ENCODE data around the gene NEU4.
"Not testable (repeated sequence)": the region's sequence is repeated elsewhere in the genome, so short reads cannot be mapped to it uniquely, and the experiment has no call there.

Gene NEU4

DNA sequence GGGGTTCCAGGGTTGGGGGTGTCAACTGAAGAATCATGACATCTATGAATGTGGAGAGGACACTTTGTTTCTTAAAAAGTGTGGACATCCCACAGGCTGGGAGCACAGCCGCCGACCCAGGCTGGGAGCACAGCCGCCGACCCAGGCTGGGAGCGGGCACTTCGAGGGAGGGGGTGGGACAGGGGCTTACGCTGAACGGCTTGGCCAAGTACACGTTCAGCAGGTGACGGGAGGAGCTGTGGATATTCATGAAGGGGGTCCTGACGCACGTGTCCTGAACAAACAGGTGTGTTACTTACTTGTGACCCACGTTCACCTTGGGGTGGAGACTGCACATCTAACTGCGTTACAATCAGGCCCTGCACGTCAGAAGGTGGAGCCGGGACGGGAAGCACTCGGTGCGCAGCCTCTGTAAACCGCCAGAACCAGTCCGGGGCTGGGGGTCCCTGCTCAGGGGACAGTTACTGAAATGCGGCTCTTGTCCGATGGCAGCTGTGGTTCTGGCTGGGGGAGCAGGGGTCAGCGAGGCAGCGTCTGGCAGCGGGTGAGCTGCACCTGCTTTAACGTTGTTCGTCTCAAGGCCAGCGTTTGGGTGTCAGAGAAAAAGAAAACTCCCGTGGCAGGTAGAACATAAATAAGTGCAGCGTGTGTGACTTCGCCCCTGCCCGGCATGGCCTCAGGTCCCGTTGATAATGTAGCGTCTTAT lies 8.6 kb upstream of the NEU4 start:
- H3K27me3 Mint-ChIP-seq: peaks cover 8 to 33% of the 10 kb centered on the region in 2 donors
- not testable (repeated sequence) for ATAC-seq (replicated peaks); H3K4me3 Mint-ChIP-seq; H3K27ac Mint-ChIP-seq; H3K36me3 Mint-ChIP-seq; H3K9me3 Mint-ChIP-seq; DNase-seq
- peaks cover 14 to 35% of the 10 kb centered on the region in 2 donors for H3K4me1 Mint-ChIP-seq

DNA sequence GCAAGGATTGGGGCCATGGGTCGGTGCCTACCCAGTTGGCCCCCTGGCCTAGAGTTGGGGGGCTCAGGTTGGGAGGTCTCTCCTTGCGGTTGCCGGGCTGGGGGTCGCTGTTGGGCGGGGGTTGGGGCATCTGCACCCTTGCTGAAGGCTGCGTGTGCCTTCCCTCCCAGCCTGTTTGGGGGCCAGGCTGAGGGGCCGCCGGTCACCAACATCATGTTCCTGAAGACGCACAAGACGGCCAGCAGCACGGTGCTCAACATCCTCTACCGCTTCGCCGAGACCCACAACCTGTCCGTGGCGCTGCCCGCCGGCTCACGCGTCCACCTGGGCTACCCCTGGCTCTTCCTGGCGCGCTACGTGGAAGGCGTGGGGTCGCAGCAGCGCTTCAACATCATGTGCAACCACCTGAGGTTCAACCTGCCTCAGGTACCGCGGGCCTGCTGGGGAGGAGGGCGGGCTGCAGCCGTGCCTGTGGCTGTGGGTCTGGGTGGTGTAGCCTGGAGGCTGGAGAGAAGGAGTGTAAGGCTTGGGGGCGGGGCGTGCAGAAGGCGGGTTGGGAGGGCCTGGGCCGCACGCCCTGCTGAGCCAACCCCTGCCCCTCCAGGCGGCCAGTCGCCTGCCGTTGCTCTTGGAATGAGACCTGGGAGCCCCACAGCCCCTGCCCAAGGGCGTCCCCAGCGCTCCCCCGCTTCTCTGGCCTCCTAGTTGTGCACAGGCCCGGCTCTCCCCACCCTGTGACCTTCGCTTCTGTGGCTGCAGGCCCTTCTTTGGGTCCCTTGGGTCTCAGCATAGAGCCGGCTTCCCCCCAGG lies 7.2 kb upstream of the NEU4 start:
- peak; percentile 47 to 68 for ATAC-seq (replicated peaks)
- Mint-ChIP-seq H3K27me3 (peaks cover 8 to 33% of the 10 kb centered on the region in 2 donors), H3K4me3 (peak overlapping the region in 1 of 2 donors; percentile 32), H3K36me3 (no peaks in the 10 kb centered on the region), H3K9me3 (peaks cover 2 to 4% of the 10 kb centered on the region in 2 donors), H3K27ac (peak overlapping the region; percentile 47), H3K4me1 (peaks cover 14 to 35% of the 10 kb centered on the region in 2 donors)
- DNase-seq: peak; percentile 23

GRCh38 chr2:241802421-241803318 lies 6.3 kb upstream of the NEU4 start:
- DNase-seq (no peak), ATAC-seq (replicated peaks) (peak in 1 of 2 donors; percentile 4)
- H3K9me3 Mint-ChIP-seq: peaks cover 2 to 4% of the 10 kb centered on the region in 2 donors
- H3K4me3 Mint-ChIP-seq: peak overlapping the region in 1 of 2 donors; percentile 32
- H3K27ac Mint-ChIP-seq: no peak overlapping the region
- peaks cover 14 to 35% of the 10 kb centered on the region in 2 donors for H3K4me1 Mint-ChIP-seq
- peaks cover 8 to 26% of the 10 kb centered on the region in 2 donors for H3K27me3 Mint-ChIP-seq
- H3K36me3 Mint-ChIP-seq: no peaks in the 10 kb centered on the region

GRCh38 chr2:241803387-241804325 lies 5.3 kb upstream of the NEU4 start:
- peaks cover 14 to 35% of the 10 kb centered on the region in 2 donors for H3K4me1 Mint-ChIP-seq
- DNase-seq (peak; percentile 38), ATAC-seq (replicated peaks) (peak; percentile 58 to 63)
- peak overlapping the region; percentile 79 for H3K27ac Mint-ChIP-seq
- H3K27me3 Mint-ChIP-seq: peaks cover 11 to 21% of the 10 kb centered on the region in 2 donors
- H3K9me3 Mint-ChIP-seq: peaks cover 2 to 4% of the 10 kb centered on the region in 2 donors
- H3K4me3 Mint-ChIP-seq: peak overlapping the region; percentile 76
- H3K36me3 Mint-ChIP-seq: no peaks in the 10 kb centered on the region

DNA sequence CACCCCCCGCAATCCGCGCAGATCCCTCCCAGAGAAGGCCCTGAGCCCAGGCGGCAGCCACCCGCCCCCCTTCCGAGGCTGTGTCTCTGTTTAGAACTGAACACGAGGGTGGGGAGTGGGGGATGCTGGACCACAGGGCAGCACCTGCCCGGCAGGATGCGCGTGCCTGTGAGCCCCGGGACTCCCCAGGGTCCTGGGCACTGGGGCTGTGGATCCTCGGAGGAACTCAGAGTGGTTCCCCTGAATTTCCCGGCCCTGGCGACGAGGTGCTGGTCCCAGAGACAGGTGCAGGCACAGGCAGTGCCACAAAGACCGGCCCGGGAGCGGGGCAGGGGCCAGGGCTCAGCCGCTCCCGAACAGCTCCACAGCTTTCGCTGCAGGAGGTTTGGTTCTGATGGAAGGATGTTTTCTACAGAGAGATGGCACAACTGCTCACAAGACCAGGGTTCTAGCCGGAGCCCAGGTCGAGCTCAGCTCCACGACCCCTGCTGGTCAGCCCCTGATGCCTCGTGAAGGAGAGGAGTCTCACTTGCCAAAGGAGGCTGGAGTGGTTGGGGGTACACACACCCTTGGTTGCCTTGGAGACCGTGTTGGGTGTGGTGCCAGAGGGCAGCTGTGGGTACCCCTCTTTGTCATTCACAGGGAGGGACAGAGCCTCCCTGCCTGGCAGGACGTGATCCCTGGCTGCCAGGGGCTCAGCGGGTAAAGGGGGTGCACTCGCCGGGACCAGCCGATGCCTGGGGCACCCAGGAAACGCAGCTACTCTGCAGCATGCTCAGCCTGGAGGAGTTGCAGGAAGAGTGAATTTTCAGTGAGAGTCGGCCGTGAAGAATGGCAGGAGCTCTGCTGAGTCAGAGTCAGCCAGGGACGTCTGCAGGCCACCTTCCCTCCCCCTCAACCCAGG lies 4.4 kb upstream of the NEU4 start:
- H3K36me3 Mint-ChIP-seq: no peaks in the 10 kb centered on the region
- H3K27me3 Mint-ChIP-seq: peaks cover 16 to 27% of the 10 kb centered on the region in 2 donors
- ATAC-seq (replicated peaks) (peak; percentile 32 to 36), DNase-seq (no peak)
- H3K4me1 Mint-ChIP-seq: peaks cover 14 to 35% of the 10 kb centered on the region in 2 donors
- H3K4me3 Mint-ChIP-seq: peak overlapping the region; percentile 67 to 76
- H3K27ac Mint-ChIP-seq: peak overlapping the region; percentile 79
- H3K9me3 Mint-ChIP-seq: peaks cover 2 to 4% of the 10 kb centered on the region in 2 donors

DNA sequence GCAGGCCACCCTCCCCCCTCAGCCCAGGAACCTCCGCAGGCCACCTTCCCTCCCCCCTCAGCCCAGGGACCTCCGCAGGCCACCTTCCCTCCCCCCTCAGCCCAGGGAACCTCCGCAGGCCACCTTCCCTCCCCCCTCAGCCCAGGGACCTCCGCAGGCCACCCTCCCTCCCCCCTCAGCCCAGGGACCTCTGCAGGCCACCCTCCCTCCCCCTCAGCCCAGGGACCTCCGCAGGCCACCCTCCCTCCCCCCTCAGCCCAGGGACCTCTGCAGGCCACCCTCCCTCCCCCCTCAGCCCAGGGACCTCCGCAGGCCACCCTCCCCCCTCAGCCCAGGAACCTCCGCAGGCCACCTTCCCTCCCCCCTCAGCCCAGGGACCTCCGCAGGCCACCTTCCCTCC lies 2.8 kb upstream of the NEU4 start:
- H3K9me3 Mint-ChIP-seq; H3K27ac Mint-ChIP-seq; H3K36me3 Mint-ChIP-seq; ATAC-seq (replicated peaks); DNase-seq; H3K4me3 Mint-ChIP-seq: not testable (repeated sequence)
- peaks cover 14 to 33% of the 10 kb centered on the region in 2 donors for H3K4me1 Mint-ChIP-seq
- H3K27me3 Mint-ChIP-seq: peaks cover 16 to 24% of the 10 kb centered on the region in 2 donors

- Mint-ChIP-seq H3K27me3 (peaks cover 15 to 24% of the 10 kb centered on the region in 2 donors), H3K36me3 (no peaks in the 10 kb centered on the region), H3K4me3 (no peak overlapping the region), H3K9me3 (peaks cover 2 to 3% of the 10 kb centered on the region in 2 donors), H3K27ac (no peak overlapping the region), H3K4me1 (peaks cover 12 to 17% of the 10 kb centered on the region in 2 donors)
- ATAC-seq (replicated peaks) (no peak), DNase-seq (no peak)
Observed at GRCh38 chr2:241808051-241808720, 807 bp upstream of the NEU4 start.

DNA sequence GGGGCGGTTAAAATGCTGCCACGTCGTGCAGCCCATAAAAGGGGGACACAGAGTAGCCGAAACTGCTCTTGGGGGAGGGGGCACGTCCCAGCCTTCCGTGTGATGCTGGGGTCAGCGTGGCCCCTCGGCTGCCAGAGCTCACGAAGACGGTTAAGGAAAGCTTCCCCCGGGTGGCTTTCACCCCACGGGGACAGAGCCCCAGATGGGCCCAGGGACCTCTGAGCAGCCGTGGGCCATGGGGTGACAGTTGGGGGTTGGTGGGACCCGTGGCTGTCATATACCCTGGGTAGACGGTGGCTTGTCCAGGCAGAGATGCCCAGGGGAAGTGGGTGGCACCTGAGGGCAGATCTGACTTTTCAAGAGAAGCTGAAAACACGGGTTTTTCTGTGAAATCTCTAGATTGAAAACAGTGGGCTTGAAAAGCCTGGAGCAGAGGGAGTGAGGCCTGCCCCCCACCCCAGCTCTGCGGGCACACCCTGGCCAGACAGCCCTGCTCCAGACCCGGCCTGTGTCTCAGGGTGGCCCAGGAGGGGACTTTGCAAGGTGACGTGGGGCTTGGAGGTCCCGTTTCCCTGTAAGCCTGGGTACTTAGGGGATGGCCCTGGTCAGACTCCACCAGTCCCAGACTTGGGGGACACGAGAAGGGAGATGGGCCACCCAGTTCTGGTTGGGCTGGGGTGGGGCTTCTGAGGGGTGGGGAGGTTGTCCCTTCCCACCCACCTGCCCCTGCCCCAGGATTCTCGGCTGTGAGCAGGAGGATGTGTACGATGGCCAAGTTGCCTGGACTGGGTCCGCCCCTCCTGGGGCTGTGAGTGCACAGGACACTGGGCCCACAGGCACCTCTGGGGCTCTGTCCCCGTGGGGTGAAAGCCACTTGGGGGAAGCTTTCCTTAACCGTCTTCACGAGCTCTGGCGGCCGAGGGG lies 652 bp downstream of the NEU4 start:
- Mint-ChIP-seq H3K9me3 (peaks cover 0 to 2% of the 10 kb centered on the region in 2 donors), H3K36me3 (peaks cover 0 to 2% of the 10 kb centered on the region in 2 donors), H3K27me3 (peaks cover 12 to 14% of the 10 kb centered on the region in 2 donors), H3K27ac (no peak overlapping the region), H3K4me1 (peaks cover 10 to 11% of the 10 kb centered on the region in 2 donors), H3K4me3 (no peak overlapping the region)
- DNase-seq (no peak), ATAC-seq (replicated peaks) (no peak)

DNA sequence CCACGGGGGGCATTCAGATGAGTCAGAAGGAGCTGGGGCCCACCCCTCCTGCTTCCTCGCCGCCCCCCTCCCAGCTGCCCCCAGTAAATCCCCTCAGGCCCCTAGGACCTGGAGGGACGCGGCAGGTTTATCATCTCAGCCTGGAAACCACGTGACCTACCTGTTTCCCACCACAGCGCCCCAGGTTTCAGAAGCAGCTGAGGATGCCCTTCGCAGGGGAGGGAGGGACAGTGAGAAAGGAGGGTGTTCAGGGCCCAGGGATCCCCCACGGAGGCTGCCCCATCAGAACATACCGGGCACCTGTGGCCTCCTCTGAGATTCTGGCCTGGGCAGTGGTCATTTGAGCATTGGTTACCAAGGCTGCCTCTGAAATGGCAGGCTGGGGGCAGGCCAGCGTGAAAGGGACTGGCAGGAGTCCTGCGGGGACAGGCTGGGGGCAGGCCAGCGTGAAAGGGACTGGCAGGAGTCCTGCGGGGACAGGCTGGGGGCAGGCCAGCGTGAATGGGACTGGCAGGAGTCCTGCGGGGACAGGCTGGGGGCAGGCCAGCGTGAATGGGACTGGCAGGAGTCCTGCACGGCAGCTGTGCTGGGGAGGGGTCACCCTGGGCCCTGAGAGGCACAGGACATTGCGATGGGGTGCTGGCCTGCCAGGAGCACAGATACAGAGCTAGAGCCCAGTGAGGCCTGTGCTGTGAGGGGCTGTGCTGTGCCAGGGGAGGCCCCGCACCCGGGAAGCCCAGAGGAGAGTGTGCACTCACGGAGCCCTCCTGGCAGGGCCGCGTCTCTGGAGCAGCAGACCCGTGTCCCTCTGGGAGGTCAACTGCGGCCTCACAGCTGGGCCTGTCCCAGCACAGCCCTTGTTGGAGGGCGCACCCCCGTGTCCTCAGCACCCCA lies 1.6 kb downstream of the NEU4 start:
- peaks cover 0 to 2% of the 10 kb centered on the region in 2 donors for H3K9me3 Mint-ChIP-seq
- H3K4me1 Mint-ChIP-seq: peaks cover 12 to 13% of the 10 kb centered on the region in 2 donors
- no peak overlapping the region for H3K27ac Mint-ChIP-seq
- peaks cover 0 to 2% of the 10 kb centered on the region in 2 donors for H3K36me3 Mint-ChIP-seq
- H3K4me3 Mint-ChIP-seq: no peak overlapping the region
- ATAC-seq (replicated peaks): no peak
- peaks cover 14 to 18% of the 10 kb centered on the region in 2 donors for H3K27me3 Mint-ChIP-seq
- no peak for DNase-seq

GRCh38 chr2:241811201-241811951 lies 2.4 kb downstream of the NEU4 start:
- Mint-ChIP-seq H3K36me3 (peaks cover 0 to 2% of the 10 kb centered on the region in 2 donors), H3K9me3 (peaks cover 0 to 2% of the 10 kb centered on the region in 2 donors), H3K27ac (no peak overlapping the region), H3K27me3 (peaks cover 15 to 22% of the 10 kb centered on the region in 2 donors), H3K4me1 (peaks cover 12 to 13% of the 10 kb centered on the region in 2 donors), H3K4me3 (no peak overlapping the region)
- ATAC-seq (replicated peaks) (no peak), DNase-seq (no peak)
